Astrocyte (in vitro differentiated cells and primary cell): ENCODE data around the gene DCAF7. TPM values are rescaled to one million over a fixed set of nuclear protein-coding genes. Genes with fewer than 3 reads are reported as not detected.

Source experiments
- DNase-seq: peaks from one replicate; pipeline ENCODE4 v3.0.0-alpha.2; 2010; ENCODE audit warnings: low read depth
- FAIRE-seq: peaks from 2 replicates; lab custom pipeline; 2011; peaks lifted over from hg19 to GRCh38; lab: Jason Lieb, UNC
- H2AFZ ChIP-seq: 2 replicates; pipeline ENCODE4 v1.6.0; 2012; ENCODE audit warnings: low read depth, low read length, inconsistent platforms
- H3K27ac ChIP-seq: 2 replicates; pipeline ENCODE4 v1.5.1; 2011; ENCODE audit warnings: low read depth, low read length, inconsistent platforms
- H3K27me3 ChIP-seq: 2 replicates; pipeline ENCODE4 v1.6.0; 2011; ENCODE audit warnings: low read length, inconsistent platforms; ENCODE audit not compliant: insufficient read depth
- H3K36me3 ChIP-seq: 2 replicates; pipeline ENCODE4 v1.5.1; 2011; ENCODE audit warnings: low read length, inconsistent platforms; ENCODE audit not compliant: insufficient read depth
- H3K4me1 ChIP-seq: 2 replicates; pipeline ENCODE4 v1.5.1; 2011; ENCODE audit warnings: low read length, inconsistent platforms; ENCODE audit not compliant: insufficient read depth
- H3K4me2 ChIP-seq: 2 replicates; pipeline ENCODE4 v1.6.0; 2012; ENCODE audit warnings: low read length, inconsistent platforms
- H3K4me3 ChIP-seq: 2 replicates; pipeline ENCODE4 v1.5.1; 2011; ENCODE audit warnings: low read depth, mild to moderate bottlenecking, low read length, inconsistent platforms; ENCODE audit not compliant: insufficient read depth
- H3K79me2 ChIP-seq: 2 replicates; pipeline ENCODE4 v1.6.0; 2012; ENCODE audit warnings: mild to moderate bottlenecking, low read length, inconsistent platforms; ENCODE audit not compliant: insufficient read depth
- H3K9ac ChIP-seq: 2 replicates; pipeline ENCODE4 v1.6.0; 2012; ENCODE audit warnings: mild to moderate bottlenecking, low read length, inconsistent platforms
- H3K9me3 ChIP-seq: 2 replicates; pipeline ENCODE4 v1.5.1; 2012; ENCODE audit warnings: low read depth, mild to moderate bottlenecking, low read length, inconsistent platforms; ENCODE audit not compliant: insufficient read depth
- H4K20me1 ChIP-seq: 2 replicates; pipeline ENCODE4 v1.6.0; 2012; ENCODE audit warnings: low read length, inconsistent platforms; ENCODE audit not compliant: insufficient read depth
- H3K27ac Mint-ChIP-seq: one replicate; pipeline ENCODE4 v1.8.0; 2021; ENCODE audit warnings: mild to moderate bottlenecking, mixed read lengths; ENCODE audit not compliant: unreplicated experiment
- H3K27me3 Mint-ChIP-seq: one replicate; pipeline ENCODE4 v1.8.0; 2021; ENCODE audit warnings: low read depth, mixed read lengths; ENCODE audit not compliant: unreplicated experiment
- H3K36me3 Mint-ChIP-seq: one replicate; pipeline ENCODE4 v1.8.0; 2021; ENCODE audit warnings: low read depth, mixed read lengths; ENCODE audit not compliant: unreplicated experiment
- H3K4me1 Mint-ChIP-seq: one replicate; pipeline ENCODE4 v1.8.0; 2021; ENCODE audit warnings: low read depth, mixed read lengths; ENCODE audit not compliant: unreplicated experiment
- H3K4me3 Mint-ChIP-seq: one replicate; pipeline ENCODE4 v1.8.0; 2021; ENCODE audit warnings: mild to moderate bottlenecking, moderate library complexity, mixed read lengths; ENCODE audit not compliant: unreplicated experiment
- H3K9me3 Mint-ChIP-seq: one replicate; pipeline ENCODE4 v1.8.0; 2021; ENCODE audit warnings: mild to moderate bottlenecking, mixed read lengths; ENCODE audit not compliant: unreplicated experiment
- CTCF ChIP-seq: IDR thresholded peaks from 2 replicates; pipeline ENCODE4 v1.5.1; 2011; ENCODE audit warnings: low read depth, mild to moderate bottlenecking, inconsistent platforms, low read length, moderate library complexity; ENCODE audit not compliant: insufficient read depth
- EZH2 ChIP-seq: IDR thresholded peaks from 2 replicates; pipeline ENCODE4 v1.6.1; 2012; ENCODE audit warnings: mild to moderate bottlenecking, low read length, inconsistent platforms; ENCODE audit not compliant: insufficient read depth
- total RNA-seq: library from RNA; stranded (reverse); gene quantifications from 2 replicates; pipeline ENCODE4 v1.2.1, GENCODE V29; 2021

The DCAF7 gene
- total RNA-seq, 1 donor from 2014 or later, result 84.2 TPM

- H3K27me3 Mint-ChIP-seq, result no peaks in the 10 kb centered on the region
- Histone ChIP-seq H2AFZ (no peak overlapping the region), H3K27me3 (no peaks in the 10 kb centered on the region), H3K27ac (no peak overlapping the region), H3K79me2 (no peaks in the 10 kb centered on the region), H3K4me1 (peaks cover 6% of the 10 kb centered on the region), H3K4me3 (no peak overlapping the region), H4K20me1 (peaks cover 11% of the 10 kb centered on the region), H3K36me3 (no peaks in the 10 kb centered on the region), H3K9me3 (no peaks in the 10 kb centered on the region), H3K9ac (no peak overlapping the region), H3K4me2 (no peak overlapping the region)
- no peak for DNase-seq
- TF ChIP-seq CTCF, result no peak
- no peak for TF ChIP-seq EZH2
- peaks cover 23% of the 10 kb centered on the region for H3K4me1 Mint-ChIP-seq
- no peak overlapping the region for H3K27ac Mint-ChIP-seq
- no peak overlapping the region for H3K4me3 Mint-ChIP-seq
- H3K9me3 Mint-ChIP-seq, result no peaks in the 10 kb centered on the region
- no peak for FAIRE-seq
- H3K36me3 Mint-ChIP-seq, result peaks cover 2% of the 10 kb centered on the region
These were observed 91.6 kb downstream of the DCAF7 start for GRCh38 chr17:63641692-63642448.

Other genes starting within 250 kb of the DCAF7 start
- gene CYB561, start 104.2 kb upstream of the DCAF7 start, total RNA-seq, result 8.1 and 8.3 TPM in 2 replicates
- gene ACE, start 73.4 kb upstream of the DCAF7 start, total RNA-seq, result 0.87 and 1.0 TPM in 2 replicates
- not detected in 2 replicates for gene KCNH6, start 27.1 kb upstream of the DCAF7 start, total RNA-seq
- gene TACO1, start 50.4 kb downstream of the DCAF7 start, total RNA-seq, result 18.9 and 19.5 TPM in 2 replicates
- 28.3 and 30.5 TPM in 2 replicates for gene MAP3K3, start 71.9 kb downstream of the DCAF7 start, total RNA-seq
- 54.8 and 55.0 TPM in 2 replicates for gene LIMD2, start 149.6 kb downstream of the DCAF7 start, total RNA-seq
- gene STRADA, start 191.3 kb downstream of the DCAF7 start, total RNA-seq, result 28.6 and 35.7 TPM in 2 replicates
- gene CCDC47, start 223.1 kb downstream of the DCAF7 start, total RNA-seq, result 92.8 and 95.6 TPM in 2 replicates
- gene DDX42, start 223.7 kb downstream of the DCAF7 start, total RNA-seq, result 120 and 125 TPM in 2 replicates